TTC549 (cell line): ENCODE results near the gene BTNL9.
"Not testable (repeated sequence)": the region's sequence is repeated elsewhere in the genome, so short reads cannot be mapped to it uniquely, and the experiment has no call there.

Experiments
- FAIRE-seq: peaks from 2 replicates; lab custom pipeline; 2012; peaks lifted over from hg19 to GRCh38; lab: Jason Lieb, UNC

The BTNL9 gene

GRCh38 chr5:181101030-181101641 is 61.1 kb downstream of the BTNL9 start:
- not testable (repeated sequence) for FAIRE-seq

GRCh38 chr5:181101930-181102674 is 62.0 kb downstream of the BTNL9 start:
- FAIRE-seq = peak; percentile 73

DNA sequence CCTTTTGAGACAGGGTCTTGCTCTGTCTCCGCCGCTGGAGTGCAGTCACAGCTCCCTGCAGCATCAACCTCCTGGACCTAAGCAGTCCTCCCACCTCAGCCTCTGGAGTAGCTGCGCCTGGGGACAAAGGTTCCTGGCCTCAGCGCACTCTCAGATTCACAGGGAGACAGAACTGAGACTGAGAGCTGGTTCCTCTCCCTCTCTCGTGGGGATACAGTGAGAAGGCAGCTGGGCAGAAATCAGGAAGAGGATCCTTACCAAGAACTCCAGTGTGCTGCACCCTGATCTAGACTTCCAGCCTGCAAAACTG is 64.1 kb downstream of the BTNL9 start:
- not testable (repeated sequence) for FAIRE-seq

- FAIRE-seq = not testable (repeated sequence)
Observed at GRCh38 chr5:181104606-181105390, 64.7 kb downstream of the BTNL9 start.

GRCh38 chr5:181105391-181106025 is 65.4 kb downstream of the BTNL9 start:
- no peak for FAIRE-seq

DNA sequence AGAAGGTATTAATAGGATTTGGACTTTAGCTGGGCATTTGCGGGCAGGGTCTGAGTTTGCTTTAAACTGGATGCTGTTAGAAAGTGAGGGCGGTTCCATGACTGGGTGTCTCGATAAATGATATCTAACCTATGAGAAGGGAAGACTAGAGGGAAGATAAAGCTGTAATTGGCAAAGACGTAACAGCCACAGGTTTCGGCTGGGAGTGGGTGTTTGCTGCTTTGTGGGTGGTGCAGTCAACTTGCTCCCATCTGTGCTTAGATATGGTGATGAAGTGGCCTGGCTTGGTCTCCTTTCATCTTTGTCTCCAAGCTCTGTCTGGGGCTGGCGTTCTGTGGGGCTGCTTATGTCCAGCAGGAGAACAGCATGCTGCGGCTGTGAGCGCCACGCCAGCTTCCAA is 67.6 kb downstream of the BTNL9 start:
- no peak for FAIRE-seq

- FAIRE-seq = no peak
Observed at GRCh38 chr5:181108578-181109165, 68.6 kb downstream of the BTNL9 start.

GRCh38 chr5:181109489-181110013 is 69.5 kb downstream of the BTNL9 start:
- no peak for FAIRE-seq

GRCh38 chr5:181111010-181111409 is 70.9 kb downstream of the BTNL9 start:
- FAIRE-seq = no peak
